KMS-11 (cell line): ENCODE measurements around the gene ASCC2.

Experiments used
- H2AFZ ChIP-seq: fragments of 200-600 bp; sonication (generic); 2 replicates; pipeline ENCODE4 v1.6.1; 2016; ENCODE audit warnings: antibody characterized with exemption, mixed run types, low read depth
- H3K27ac ChIP-seq: fragments of 200-600 bp; sonication (generic); 2 replicates; pipeline ENCODE4 v1.6.1; 2016; ENCODE audit warnings: mild to moderate bottlenecking, mixed run types
- H3K27me3 ChIP-seq: fragments of 200-600 bp; sonication (generic); 2 replicates; pipeline ENCODE4 v1.6.1; 2017; ENCODE audit warnings: mild to moderate bottlenecking, low read depth, mixed run types, moderate library complexity; ENCODE audit not compliant: insufficient read depth
- H3K36me3 ChIP-seq: fragments of 200-600 bp; sonication (generic); 2 replicates; pipeline ENCODE4 v1.6.1; 2017; ENCODE audit warnings: mild to moderate bottlenecking, mixed run types; ENCODE audit not compliant: insufficient read depth
- H3K4me1 ChIP-seq: fragments of 200-600 bp; sonication (generic); 2 replicates; pipeline ENCODE4 v1.6.1; 2016; ENCODE audit warnings: mild to moderate bottlenecking, low read depth, mixed run types; ENCODE audit not compliant: poor library complexity, severe bottlenecking
- H3K4me2 ChIP-seq: fragments of 200-600 bp; sonication (generic); 2 replicates; pipeline ENCODE4 v1.7.0; 2016; ENCODE audit warnings: mild to moderate bottlenecking, mixed run types
- H3K4me3 ChIP-seq: fragments of 200-600 bp; sonication (generic); IDR thresholded peaks from 2 replicates; pipeline ENCODE4 v1.6.1; 2017; ENCODE audit warnings: low read depth, low read length, mixed read lengths; ENCODE audit not compliant: insufficient read depth
- H3K79me2 ChIP-seq: fragments of 200-600 bp; sonication (generic); 2 replicates; pipeline ENCODE4 v1.6.1; 2016; ENCODE audit warnings: low read depth, mixed run types; ENCODE audit not compliant: insufficient read depth
- H3K9ac ChIP-seq: fragments of 200-600 bp; sonication (generic); 2 replicates; pipeline ENCODE4 v1.6.1; 2016; ENCODE audit warnings: mild to moderate bottlenecking, mixed run types
- H4K20me1 ChIP-seq: fragments of 200-600 bp; sonication (generic); 2 replicates; pipeline ENCODE4 v1.6.1; 2016; ENCODE audit warnings: mild to moderate bottlenecking, mixed run types; ENCODE audit not compliant: insufficient read depth
- CTCF ChIP-seq: fragments of 200-600 bp; sonication (generic); conservative IDR thresholded peaks from 2 replicates; pipeline ENCODE4 v1.6.1; 2017; ENCODE audit warnings: low read depth, mild to moderate bottlenecking, antibody characterized with exemption, low read length, moderate library complexity, mixed read lengths

The ASCC2 gene

GRCh38 chr22:29879753-29880152 lies 41.7 kb upstream of the ASCC2 start:
- no peaks in the 10 kb centered on the region for H3K36me3 ChIP-seq
- H2AFZ ChIP-seq, result no peak overlapping the region
- no peak for TF ChIP-seq CTCF
- no peaks in the 10 kb centered on the region for H3K27me3 ChIP-seq
- H3K79me2 ChIP-seq, result peaks cover 10% of the 10 kb centered on the region; the same call in 1 of the 2 replicates
- no peak overlapping the region for H3K4me2 ChIP-seq
- H3K4me3 ChIP-seq, result no peak overlapping the region
- no peaks in the 10 kb centered on the region for H4K20me1 ChIP-seq
- no peak overlapping the region for H3K9ac ChIP-seq
- no peak overlapping the region for H3K27ac ChIP-seq
- H3K4me1 ChIP-seq, result peaks cover 15% of the 10 kb centered on the region

DNA sequence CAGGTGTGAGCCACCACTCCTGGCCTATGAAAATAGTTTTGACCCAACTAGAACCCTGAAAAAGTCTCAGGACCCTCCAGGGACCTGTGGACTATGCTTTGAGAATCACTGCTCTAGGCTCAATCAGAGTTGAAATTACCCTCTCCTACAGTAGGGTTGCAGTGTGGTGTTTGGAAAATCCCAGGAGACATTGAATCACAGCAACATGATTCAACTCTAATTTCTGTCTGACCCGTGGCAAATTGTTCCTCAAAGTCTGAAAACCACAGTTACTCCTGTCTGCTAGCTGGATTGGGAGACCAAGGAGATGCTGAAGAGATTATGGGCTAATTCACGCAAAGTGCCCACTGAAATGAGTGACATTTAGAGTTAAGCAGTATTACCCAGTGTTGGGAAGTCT lies 39.5 kb upstream of the ASCC2 start:
- H2AFZ ChIP-seq, result no peak overlapping the region
- H3K9ac ChIP-seq, result no peak overlapping the region

DNA sequence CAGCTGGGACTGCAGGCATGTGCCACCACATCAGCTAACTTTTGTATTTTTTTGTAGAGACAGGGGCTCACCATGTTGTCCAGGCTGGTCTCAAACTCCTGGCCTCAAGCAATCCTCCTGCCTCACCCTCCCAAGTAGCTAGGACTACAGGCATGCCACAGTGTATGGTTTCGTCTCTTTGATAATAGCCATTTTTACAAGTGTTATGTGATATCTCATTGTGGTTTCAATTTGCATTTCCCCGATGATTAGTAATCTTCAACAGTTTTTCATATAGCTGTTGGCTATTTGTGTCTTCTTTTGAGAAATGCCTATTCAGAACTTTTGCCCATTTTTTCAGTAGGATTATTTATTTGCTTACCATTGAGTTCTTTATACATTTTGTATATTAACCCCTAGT lies 35.9 kb upstream of the ASCC2 start:
- no peaks in the 10 kb centered on the region for H4K20me1 ChIP-seq
- H3K36me3 ChIP-seq, result no peaks in the 10 kb centered on the region

More for the DNA sequence above, 39.5 kb upstream of the ASCC2 start:
- Histone ChIP-seq H3K4me1 (peaks cover 29% of the 10 kb centered on the region), H3K4me2 (no peak overlapping the region), H3K36me3 (no peaks in the 10 kb centered on the region), H3K4me3 (no peak overlapping the region), H3K27me3 (no peaks in the 10 kb centered on the region), H3K27ac (no peak overlapping the region), H3K79me2 (no peaks in the 10 kb centered on the region), H4K20me1 (no peaks in the 10 kb centered on the region)
- TF ChIP-seq CTCF, result no peak

GRCh38 chr22:29872989-29873388 lies 34.9 kb upstream of the ASCC2 start:
- Histone ChIP-seq H3K27ac (no peak overlapping the region), H3K27me3 (no peaks in the 10 kb centered on the region), H3K4me2 (no peak overlapping the region), H3K79me2 (no peaks in the 10 kb centered on the region), H3K36me3 (no peaks in the 10 kb centered on the region), H3K4me1 (peaks cover 32% of the 10 kb centered on the region), H2AFZ (no peak overlapping the region), H3K9ac (no peak overlapping the region), H3K4me3 (no peak overlapping the region), H4K20me1 (no peaks in the 10 kb centered on the region)
- no peak for TF ChIP-seq CTCF

More for the DNA sequence above, 35.9 kb upstream of the ASCC2 start:
- Histone ChIP-seq H3K4me2 (peak overlapping the region; percentile 34; the same call in 1 of the 2 replicates), H3K27ac (peak overlapping the region; percentile 23; the same call in 1 of the 2 replicates), H3K4me1 (peaks cover 32% of the 10 kb centered on the region), H2AFZ (peak overlapping the region; percentile 32), H3K79me2 (no peaks in the 10 kb centered on the region), H3K9ac (no peak overlapping the region), H3K27me3 (no peaks in the 10 kb centered on the region), H3K4me3 (no peak overlapping the region)
- no peak for TF ChIP-seq CTCF
